ENCODE measurements around the gene MAP7. TPM values are rescaled to one million over a fixed set of nuclear protein-coding genes. Genes with fewer than 3 reads are reported as not detected.
"Not testable (repeated sequence)": the region's sequence is repeated elsewhere in the genome, so short reads cannot be mapped to it uniquely, and the experiment has no call there.

Gene MAP7
- total RNA-seq, 4 donors from 2014 or later = 0.84 to 1.5 (median 1.4) TPM

DNA sequence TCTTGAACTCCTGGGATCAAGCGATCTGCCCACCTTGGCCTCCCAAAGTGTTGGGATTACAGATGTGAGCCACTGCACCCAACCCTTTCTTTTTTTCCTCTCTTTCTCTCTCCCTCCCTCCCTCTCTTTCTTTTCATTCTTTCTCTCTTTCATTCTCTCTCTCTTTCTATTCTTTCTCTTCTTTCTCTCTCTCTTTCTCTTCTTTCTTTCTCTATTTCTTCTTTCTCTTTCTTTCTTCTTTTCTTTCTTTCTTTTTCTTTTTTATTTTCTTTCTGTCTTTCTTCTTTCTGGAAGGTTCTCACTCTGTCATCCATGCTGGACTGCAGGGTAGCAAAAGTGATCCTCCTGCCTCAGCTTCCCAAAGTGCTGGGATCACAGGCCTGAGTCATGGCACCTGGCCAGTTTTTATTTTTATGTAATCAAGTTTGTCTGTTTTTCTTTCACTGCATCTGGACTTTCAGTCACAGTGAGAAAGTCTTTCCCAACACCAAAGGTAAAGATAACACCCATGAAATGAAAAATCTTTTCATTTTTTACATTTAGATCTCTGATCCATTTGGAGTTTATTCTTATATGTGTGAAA lies 240.4 kb downstream of the MAP7 start:
- Histone ChIP-seq H3K4me3 (no peak overlapping the region), H3K27ac (no peak overlapping the region), H3K9me3 (no peaks in the 10 kb centered on the region), H3K27me3 (no peaks in the 10 kb centered on the region), H3K4me1 (peaks cover 0 to 12% (median 7%) of the 10 kb centered on the region in 4 donors), H3K36me3 (no peaks in the 10 kb centered on the region)
- DNase-seq (ENCODE audit: low spot score in 2 of 2) = no peak
- 91 to 100% methylated on average over 1 of the region's 1 CpG for WGBS, 2 donors
- TF ChIP-seq, protein P1, sequence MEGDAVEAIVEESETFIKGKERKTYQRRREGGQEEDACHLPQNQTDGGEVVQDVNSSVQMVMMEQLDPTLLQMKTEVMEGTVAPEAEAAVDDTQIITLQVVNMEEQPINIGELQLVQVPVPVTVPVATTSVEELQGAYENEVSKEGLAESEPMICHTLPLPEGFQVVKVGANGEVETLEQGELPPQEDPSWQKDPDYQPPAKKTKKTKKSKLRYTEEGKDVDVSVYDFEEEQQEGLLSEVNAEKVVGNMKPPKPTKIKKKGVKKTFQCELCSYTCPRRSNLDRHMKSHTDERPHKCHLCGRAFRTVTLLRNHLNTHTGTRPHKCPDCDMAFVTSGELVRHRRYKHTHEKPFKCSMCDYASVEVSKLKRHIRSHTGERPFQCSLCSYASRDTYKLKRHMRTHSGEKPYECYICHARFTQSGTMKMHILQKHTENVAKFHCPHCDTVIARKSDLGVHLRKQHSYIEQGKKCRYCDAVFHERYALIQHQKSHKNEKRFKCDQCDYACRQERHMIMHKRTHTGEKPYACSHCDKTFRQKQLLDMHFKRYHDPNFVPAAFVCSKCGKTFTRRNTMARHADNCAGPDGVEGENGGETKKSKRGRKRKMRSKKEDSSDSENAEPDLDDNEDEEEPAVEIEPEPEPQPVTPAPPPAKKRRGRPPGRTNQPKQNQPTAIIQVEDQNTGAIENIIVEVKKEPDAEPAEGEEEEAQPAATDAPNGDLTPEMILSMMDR (IDR thresholded peaks at IDR 0.05) = no peak
- no peak for TF ChIP-seq EP300 (IDR thresholded peaks at IDR 0.05)
- no peak for TF ChIP-seq POLR2A (IDR thresholded peaks at IDR 0.05)

DNA sequence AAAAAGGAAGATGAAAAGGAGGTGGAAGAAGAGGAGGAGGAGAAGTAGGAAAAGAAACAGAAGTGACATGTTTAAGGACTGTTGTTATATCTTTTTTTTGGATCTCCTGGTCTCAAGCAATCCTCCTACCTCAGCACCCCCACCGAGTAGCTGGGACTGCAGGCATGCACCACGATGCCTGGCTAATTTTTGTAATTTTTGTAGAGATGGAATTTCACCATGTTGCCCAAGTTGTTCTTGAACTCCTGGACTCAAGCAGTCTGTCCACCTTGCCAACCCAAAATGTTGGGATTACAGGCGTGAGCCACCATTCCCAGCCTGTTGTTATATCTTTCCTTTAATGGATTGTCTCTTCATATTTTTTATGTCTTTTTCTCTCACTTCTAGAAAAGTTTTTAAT lies 241.1 kb downstream of the MAP7 start:
- no peak for DNase-seq (ENCODE audit: low spot score in 2 of 2)

DNA sequence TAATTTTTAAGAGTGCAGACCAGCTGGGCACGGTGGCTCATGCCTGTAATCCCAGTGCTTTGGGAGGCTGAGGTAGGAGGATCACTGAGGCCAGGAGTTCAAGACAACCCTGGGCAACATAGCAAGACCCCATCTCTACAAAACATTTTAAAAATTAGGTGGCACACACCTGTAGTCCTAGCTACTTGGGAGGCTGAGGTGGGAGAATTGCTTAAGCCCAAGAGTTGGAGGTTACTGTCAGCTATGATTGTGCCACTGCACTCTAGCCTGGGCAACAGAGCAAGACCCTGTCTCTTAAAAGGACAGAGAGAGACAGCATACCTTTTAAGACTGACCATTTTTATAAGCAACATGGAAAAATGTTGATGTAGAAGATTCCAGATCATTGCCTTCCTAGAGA lies 241.8 kb downstream of the MAP7 start:
- H3K36me3 ChIP-seq = not testable (repeated sequence)

More for the DNA sequence above, 241.1 kb downstream of the MAP7 start:
- Histone ChIP-seq H3K27ac (no peak overlapping the region), H3K9me3 (no peaks in the 10 kb centered on the region), H3K36me3 (no peaks in the 10 kb centered on the region), H3K4me1 (peaks cover 0 to 12% (median 7%) of the 10 kb centered on the region in 4 donors), H3K27me3 (no peaks in the 10 kb centered on the region), H3K4me3 (no peak overlapping the region)
- WGBS, 2 donors = 85 to 91% methylated on average over 3 of the region's 3 CpGs
- TF ChIP-seq POLR2A (IDR thresholded peaks at IDR 0.05) = no peak
- TF ChIP-seq, protein P1 (IDR thresholded peaks at IDR 0.05) = no peak
- no peak for TF ChIP-seq EP300 (IDR thresholded peaks at IDR 0.05)

DNA sequence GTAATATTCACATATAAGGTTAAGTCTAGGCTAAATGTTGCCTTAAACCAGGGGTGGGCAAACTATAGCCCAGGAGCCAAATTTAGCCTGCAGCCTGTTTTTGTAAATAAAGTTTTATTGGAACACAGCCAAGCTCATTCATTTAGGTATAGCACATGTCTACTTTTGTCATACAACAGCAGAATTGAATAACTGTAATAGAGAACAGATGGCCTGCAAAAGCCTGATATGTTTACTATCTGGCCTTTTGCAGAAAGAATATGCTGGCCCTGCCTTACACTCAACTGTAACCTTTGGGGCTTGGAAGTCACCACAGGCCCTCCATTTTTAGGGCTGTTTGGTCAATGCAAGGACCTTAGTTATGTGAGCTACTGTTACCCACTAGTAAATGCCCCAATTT lies 242.9 kb downstream of the MAP7 start:
- TF ChIP-seq, protein P1 (IDR thresholded peaks at IDR 0.05) = no peak
- no peak for TF ChIP-seq POLR2A (IDR thresholded peaks at IDR 0.05)
- TF ChIP-seq EP300 (IDR thresholded peaks at IDR 0.05) = no peak
- Histone ChIP-seq H3K4me3 (no peak overlapping the region), H3K27me3 (no peaks in the 10 kb centered on the region), H3K27ac (no peak overlapping the region), H3K4me1 (peaks cover 0 to 12% (median 7%) of the 10 kb centered on the region in 4 donors), H3K9me3 (no peaks in the 10 kb centered on the region), H3K36me3 (no peaks in the 10 kb centered on the region)
- no peak for DNase-seq (ENCODE audit: low spot score in 2 of 2)

More for the DNA sequence above, 241.8 kb downstream of the MAP7 start:
- H3K9me3 ChIP-seq; H3K27me3 ChIP-seq; DNase-seq (ENCODE audit: low spot score in 2 of 2); H3K4me3 ChIP-seq; H3K27ac ChIP-seq: not testable (repeated sequence)
- WGBS, 2 donors = 85 to 90% methylated on average over 1 of the region's 1 CpG
- H3K4me1 ChIP-seq = peaks cover 0 to 12% (median 7%) of the 10 kb centered on the region in 4 donors

DNA sequence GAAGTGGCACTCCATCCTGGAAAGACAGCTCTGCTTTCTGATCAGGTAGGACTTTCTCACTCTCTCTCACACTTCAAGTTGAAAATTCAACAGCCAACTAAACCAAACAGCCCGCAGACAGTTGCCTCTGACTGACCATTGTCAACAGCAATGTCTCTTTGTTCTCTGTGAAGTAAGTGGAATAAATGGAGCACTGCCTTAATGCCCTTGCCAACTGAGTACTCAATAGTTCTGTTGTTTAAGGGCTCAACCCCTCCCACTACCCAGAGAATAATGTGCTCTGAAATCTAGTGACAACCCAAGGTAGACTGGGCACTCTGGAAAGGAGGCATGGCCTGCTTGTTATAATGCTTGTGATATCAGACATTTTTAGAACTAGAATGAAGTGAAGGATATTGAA lies 243.8 kb downstream of the MAP7 start:
- Histone ChIP-seq H3K9me3 (no peaks in the 10 kb centered on the region), H3K36me3 (no peaks in the 10 kb centered on the region), H3K4me1 (peaks cover 0 to 12% (median 7%) of the 10 kb centered on the region in 4 donors), H3K4me3 (no peak overlapping the region), H3K27ac (peak overlapping the region in 2 of 4 donors; percentile 46 to 52), H3K27me3 (no peaks in the 10 kb centered on the region)
- no peak for DNase-seq (ENCODE audit: low spot score in 2 of 2)
- TF ChIP-seq, protein P1 (IDR thresholded peaks at IDR 0.05) = no peak
- TF ChIP-seq POLR2A (IDR thresholded peaks at IDR 0.05) (no peak), EP300 (IDR thresholded peaks at IDR 0.05) (no peak)
- 36 to 56% methylated on average over 1 of the region's 1 CpG for WGBS, 2 donors
